ENCODE measurements around the gene ADPRS.

DNA sequence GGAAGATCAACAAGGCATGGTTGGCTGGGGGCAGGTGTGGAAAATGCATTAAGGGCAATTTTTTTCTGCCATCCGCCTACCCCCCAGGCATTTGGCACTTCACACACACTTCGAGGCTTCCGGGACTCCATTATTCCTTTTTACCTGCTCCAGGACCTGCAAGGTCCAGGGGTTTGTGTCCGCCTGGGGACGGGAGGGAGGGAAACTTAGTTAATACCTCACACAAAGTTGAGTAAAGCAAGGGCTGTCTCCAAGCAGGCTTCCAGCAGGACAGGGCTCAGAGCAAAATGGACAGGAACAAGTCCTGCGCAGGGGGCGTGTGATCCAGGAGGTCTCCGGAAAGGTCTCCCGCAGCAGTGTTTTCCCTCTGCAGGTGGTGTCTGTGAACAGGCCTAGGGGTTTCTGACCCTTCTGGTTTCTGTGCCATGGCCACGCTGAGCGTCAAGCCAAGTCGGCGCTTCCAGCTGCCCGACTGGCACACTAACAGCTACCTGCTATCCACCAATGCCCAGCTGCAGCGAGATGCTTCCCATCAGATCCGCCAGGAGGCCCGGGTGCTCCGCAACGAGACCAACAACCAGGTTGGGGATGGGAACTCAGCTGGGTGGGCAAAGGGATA, 4.1 kb upstream of the ADPRS start:
- no peak for TF ChIP-seq EZH2phosphoT487 (IDR thresholded peaks at IDR 0.05; ENCODE audit: insufficient read depth, low read depth)
- no peak for TF ChIP-seq EZH2 (IDR thresholded peaks at IDR 0.05; ENCODE audit: insufficient read depth, poor library complexity, severe bottlenecking)

Measured in GM23248 (cell line).